Measurements from ENCODE around the gene GAL3ST3.

DNA sequence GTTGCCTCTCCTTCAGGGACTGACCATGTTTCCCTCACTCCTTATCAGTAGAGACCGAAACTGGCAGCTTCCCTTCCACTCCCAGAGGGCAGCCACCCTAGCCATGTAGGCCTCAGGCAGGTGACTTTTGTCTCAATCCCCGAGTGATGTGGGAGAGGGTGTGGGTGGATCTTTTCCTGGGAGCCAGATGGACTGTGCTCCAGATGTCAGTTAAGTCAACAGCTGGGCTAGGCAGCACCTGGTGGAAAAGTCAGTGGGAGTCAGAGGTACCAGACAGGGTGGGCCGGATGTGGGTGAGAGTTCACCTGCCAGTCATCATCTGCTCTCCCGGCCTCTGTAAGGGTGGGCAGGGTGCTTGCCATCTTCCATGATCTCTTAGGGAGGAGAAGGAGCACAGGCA, 44.8 kb downstream of the GAL3ST3 start:
- TF ChIP-seq, protein P1, sequence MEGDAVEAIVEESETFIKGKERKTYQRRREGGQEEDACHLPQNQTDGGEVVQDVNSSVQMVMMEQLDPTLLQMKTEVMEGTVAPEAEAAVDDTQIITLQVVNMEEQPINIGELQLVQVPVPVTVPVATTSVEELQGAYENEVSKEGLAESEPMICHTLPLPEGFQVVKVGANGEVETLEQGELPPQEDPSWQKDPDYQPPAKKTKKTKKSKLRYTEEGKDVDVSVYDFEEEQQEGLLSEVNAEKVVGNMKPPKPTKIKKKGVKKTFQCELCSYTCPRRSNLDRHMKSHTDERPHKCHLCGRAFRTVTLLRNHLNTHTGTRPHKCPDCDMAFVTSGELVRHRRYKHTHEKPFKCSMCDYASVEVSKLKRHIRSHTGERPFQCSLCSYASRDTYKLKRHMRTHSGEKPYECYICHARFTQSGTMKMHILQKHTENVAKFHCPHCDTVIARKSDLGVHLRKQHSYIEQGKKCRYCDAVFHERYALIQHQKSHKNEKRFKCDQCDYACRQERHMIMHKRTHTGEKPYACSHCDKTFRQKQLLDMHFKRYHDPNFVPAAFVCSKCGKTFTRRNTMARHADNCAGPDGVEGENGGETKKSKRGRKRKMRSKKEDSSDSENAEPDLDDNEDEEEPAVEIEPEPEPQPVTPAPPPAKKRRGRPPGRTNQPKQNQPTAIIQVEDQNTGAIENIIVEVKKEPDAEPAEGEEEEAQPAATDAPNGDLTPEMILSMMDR (IDR thresholded peaks at IDR 0.05), result no peak
- TF ChIP-seq POLR2A (IDR thresholded peaks at IDR 0.05), result no peak

All from thyroid gland (tissue), 4 donors.